GM12892 (cell line): ENCODE results near the gene SLC22A6.

Experiments used
- POLR2A ChIP-seq: IDR thresholded peaks from 2 replicates; pipeline ENCODE4 v1.6.1; 2011; ENCODE audit warnings: low read depth, low read length, control low read depth
- POLR2AphosphoS5 ChIP-seq: IDR thresholded peaks from 2 replicates; pipeline ENCODE4 v1.6.1; 2011; ENCODE audit warnings: low read depth, low read length, control low read depth
- TAF1 ChIP-seq: IDR thresholded peaks from 2 replicates; pipeline ENCODE4 v1.6.1; 2011; ENCODE audit warnings: low read depth, mild to moderate bottlenecking, control low read depth, low read length, borderline replicate concordance

DNA sequence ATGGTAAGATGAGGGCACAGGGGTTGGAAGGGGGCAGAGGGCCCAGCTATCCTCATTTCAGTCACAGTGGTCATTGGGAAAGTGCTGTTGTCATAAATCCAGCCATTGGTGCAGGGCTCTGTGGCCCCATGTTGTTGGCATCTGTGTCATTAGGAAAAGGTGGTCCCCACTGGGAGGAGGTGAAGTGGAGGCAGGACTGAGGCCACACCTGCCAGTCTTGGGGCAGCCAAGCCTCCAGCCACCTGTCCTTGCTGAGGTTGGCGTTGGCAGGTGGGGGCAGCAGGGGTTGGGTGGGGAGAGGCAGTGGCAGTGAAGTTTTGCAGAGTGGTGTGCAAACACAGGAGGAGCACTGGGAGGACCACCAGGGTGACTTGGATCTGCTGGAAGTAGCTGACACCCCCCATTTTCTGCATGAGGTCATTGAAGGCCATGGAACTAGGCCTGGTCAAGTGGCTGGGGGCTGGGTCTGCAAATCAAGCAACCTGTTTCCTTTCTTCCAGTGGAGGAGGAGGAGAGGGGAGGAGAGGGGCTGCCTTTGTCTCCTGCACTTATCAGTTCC, 25.3 kb downstream of the SLC22A6 start:
- TF ChIP-seq POLR2AphosphoS5 (no peak), TAF1 (no peak), POLR2A (no peak)
